HG02798 (cell line): ENCODE results near the gene EDAR.

Experiments
- ATAC-seq: cut with Tn5 transposase; IDR thresholded peaks from one replicate; pipeline ENCODE4 v1.9.1; 2021; ENCODE audit warnings: mild to moderate bottlenecking; ENCODE audit not compliant: unreplicated experiment, poor library complexity

EDAR gene

GRCh38 chr2:108926561-108927380 lies 62.2 kb downstream of the EDAR start:
- ATAC-seq, result no peak

- no peak for ATAC-seq
Measured at GRCh38 chr2:108925735-108926134, 63.3 kb downstream of the EDAR start.

- ATAC-seq, result no peak
Measured at GRCh38 chr2:108925286-108925685, 63.7 kb downstream of the EDAR start.

GRCh38 chr2:108924580-108925251 lies 64.3 kb downstream of the EDAR start:
- ATAC-seq, result no peak

GRCh38 chr2:108923736-108924579 lies 65.1 kb downstream of the EDAR start:
- ATAC-seq, result no peak

- no peak for ATAC-seq
Measured at GRCh38 chr2:108923019-108923700, 65.9 kb downstream of the EDAR start.

- ATAC-seq, result no peak
Measured at GRCh38 chr2:108922141-108922915, 66.7 kb downstream of the EDAR start.

GRCh38 chr2:108921096-108922030 lies 67.7 kb downstream of the EDAR start:
- ATAC-seq, result no peak

- no peak for ATAC-seq
Measured at GRCh38 chr2:108920686-108921085, 68.3 kb downstream of the EDAR start.

GRCh38 chr2:108919571-108920373 lies 69.2 kb downstream of the EDAR start:
- ATAC-seq, result no peak

GRCh38 chr2:108918941-108919341 lies 70.1 kb downstream of the EDAR start:
- no peak for ATAC-seq

- ATAC-seq, result no peak
Measured at GRCh38 chr2:108918156-108918874, 70.7 kb downstream of the EDAR start.

GRCh38 chr2:108917526-108917925 lies 71.5 kb downstream of the EDAR start:
- ATAC-seq, result no peak

GRCh38 chr2:108916796-108917421 lies 72.1 kb downstream of the EDAR start:
- ATAC-seq, result no peak

GRCh38 chr2:108916122-108916795 lies 72.8 kb downstream of the EDAR start:
- ATAC-seq, result no peak

GRCh38 chr2:108912629-108912902 lies 76.5 kb downstream of the EDAR start:
- ATAC-seq, result no peak
